ENCODE measurements around the gene STK40. TPM values are rescaled to one million over a fixed set of nuclear protein-coding genes. Genes with fewer than 3 reads are reported as not detected.

The STK40 gene
- total and polyA plus RNA-seq, 9 of the 15 experiments (the other 6 are each of a cell fraction or from before 2014, with no cell fraction given) = 0.69 to 94.3 (median 39.1) TPM

GRCh38 chr1:36398370-36398977 lies 12.8 kb upstream of the STK40 start (continued):
- TF ChIP-seq HBP1 (CRISPR knock-in tag; IDR thresholded peaks at IDR 0.05) = peak; percentile 78; the same call in 1 of the 2 replicates
- TF ChIP-seq MTA1 (IDR thresholded peaks at IDR 0.05; ENCODE audit: borderline replicate concordance) = no peak
- TF ChIP-seq DDX20 (tag; IDR thresholded peaks at IDR 0.05; ENCODE audit: low read depth) = peak; percentile 96
- no peak for TF ChIP-seq SAFB2 (IDR thresholded peaks at IDR 0.05; ENCODE audit: borderline replicate concordance, low read depth, low read length, severe bottlenecking)
- TF ChIP-seq MECOM (CRISPR knock-in tag; IDR thresholded peaks at IDR 0.05) = peak; percentile 93
- TF ChIP-seq PTTG1 (tag; IDR thresholded peaks at IDR 0.05; ENCODE audit: low read depth) = peak; percentile 95
- peak; percentile 86 for TF ChIP-seq ZNF239 (CRISPR knock-in tag; IDR thresholded peaks at IDR 0.05)
- TF ChIP-seq RFX1 (IDR thresholded peaks at IDR 0.05) = no peak
- TF ChIP-seq NFE2L1 (tag; IDR thresholded peaks at IDR 0.05; ENCODE audit: borderline replicate concordance, low read depth) = peak; percentile 68
- TF ChIP-seq RBM25 (IDR thresholded peaks at IDR 0.05; ENCODE audit: low read depth, low read length, severe bottlenecking) = peak; percentile 20
- TF ChIP-seq, protein P1, sequence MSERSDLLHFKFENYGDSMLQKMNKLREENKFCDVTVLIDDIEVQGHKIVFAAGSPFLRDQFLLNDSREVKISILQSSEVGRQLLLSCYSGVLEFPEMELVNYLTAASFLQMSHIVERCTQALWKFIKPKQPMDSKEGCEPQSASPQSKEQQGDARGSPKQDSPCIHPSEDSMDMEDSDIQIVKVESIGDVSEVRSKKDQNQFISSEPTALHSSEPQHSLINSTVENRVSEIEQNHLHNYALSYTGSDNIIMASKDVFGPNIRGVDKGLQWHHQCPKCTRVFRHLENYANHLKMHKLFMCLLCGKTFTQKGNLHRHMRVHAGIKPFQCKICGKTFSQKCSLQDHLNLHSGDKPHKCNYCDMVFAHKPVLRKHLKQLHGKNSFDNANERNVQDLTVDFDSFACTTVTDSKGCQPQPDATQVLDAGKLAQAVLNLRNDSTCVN (CRISPR knock-in tag; IDR thresholded peaks at IDR 0.05) = 0 out of 2 replicates have a peak, but pooled peaks have one; percentile 66
- peak; percentile 64; the same call in 1 of the 2 replicates for TF ChIP-seq RFX7 (CRISPR knock-in tag; IDR thresholded peaks at IDR 0.05)
- no peak for TF ChIP-seq MYC (IDR thresholded peaks at IDR 0.05; ENCODE audit: low read depth, low read length)
- 0 out of 2 replicates have a peak, but pooled peaks have one; percentile 70 for TF ChIP-seq MYC (CRISPR knock-in tag; IDR thresholded peaks at IDR 0.05; ENCODE audit: borderline replicate concordance, low read depth)
- peak; percentile 94 for TF ChIP-seq IRF9 (tag; IDR thresholded peaks at IDR 0.05)
- peak; percentile 88 for TF ChIP-seq TAF7 (tag; IDR thresholded peaks at IDR 0.05)
- peak; percentile 95 for TF ChIP-seq MEF2D (tag; conservative IDR thresholded peaks at IDR 0.05; ENCODE audit: low read depth)
- TF ChIP-seq, protein P2, sequence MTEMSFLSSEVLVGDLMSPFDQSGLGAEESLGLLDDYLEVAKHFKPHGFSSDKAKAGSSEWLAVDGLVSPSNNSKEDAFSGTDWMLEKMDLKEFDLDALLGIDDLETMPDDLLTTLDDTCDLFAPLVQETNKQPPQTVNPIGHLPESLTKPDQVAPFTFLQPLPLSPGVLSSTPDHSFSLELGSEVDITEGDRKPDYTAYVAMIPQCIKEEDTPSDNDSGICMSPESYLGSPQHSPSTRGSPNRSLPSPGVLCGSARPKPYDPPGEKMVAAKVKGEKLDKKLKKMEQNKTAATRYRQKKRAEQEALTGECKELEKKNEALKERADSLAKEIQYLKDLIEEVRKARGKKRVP (CRISPR knock-in tag; IDR thresholded peaks at IDR 0.05) = peak; percentile 66
- TF ChIP-seq SRSF1 (IDR thresholded peaks at IDR 0.05; ENCODE audit: low read depth, low read length) = no peak
- 0 out of 2 replicates have a peak, but pooled peaks have one; percentile 24 for TF ChIP-seq ZNF3 (CRISPR knock-in tag; IDR thresholded peaks at IDR 0.05)
- TF ChIP-seq ADNP (tag; IDR thresholded peaks at IDR 0.05) = peak; percentile 47; the same call in 1 of the 2 replicates
- peak; percentile 97 for TF ChIP-seq ZNF644 (tag; IDR thresholded peaks at IDR 0.05; ENCODE audit: low read depth)
- TF ChIP-seq, protein P3, sequence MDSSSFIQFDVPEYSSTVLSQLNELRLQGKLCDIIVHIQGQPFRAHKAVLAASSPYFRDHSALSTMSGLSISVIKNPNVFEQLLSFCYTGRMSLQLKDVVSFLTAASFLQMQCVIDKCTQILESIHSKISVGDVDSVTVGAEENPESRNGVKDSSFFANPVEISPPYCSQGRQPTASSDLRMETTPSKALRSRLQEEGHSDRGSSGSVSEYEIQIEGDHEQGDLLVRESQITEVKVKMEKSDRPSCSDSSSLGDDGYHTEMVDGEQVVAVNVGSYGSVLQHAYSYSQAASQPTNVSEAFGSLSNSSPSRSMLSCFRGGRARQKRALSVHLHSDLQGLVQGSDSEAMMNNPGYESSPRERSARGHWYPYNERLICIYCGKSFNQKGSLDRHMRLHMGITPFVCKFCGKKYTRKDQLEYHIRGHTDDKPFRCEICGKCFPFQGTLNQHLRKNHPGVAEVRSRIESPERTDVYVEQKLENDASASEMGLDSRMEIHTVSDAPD (CRISPR knock-in tag; IDR thresholded peaks at IDR 0.05) = peak; percentile 83; the same call in 1 of the 2 replicates
